Heart right ventricle (tissue), 16 donors: Measurements from ENCODE around the gene PIK3IP1. TPM values are rescaled to one million over a fixed set of nuclear protein-coding genes. Genes with fewer than 3 reads are reported as not detected.

Experiments
- ATAC-seq, 8 donors: fragments of 200-7000 bp; cut with Tn5 transposase; one replicate each; pipeline ENCODE4 v1.9.1; 2020; ENCODE audit warnings: mild to moderate bottlenecking in 8 of 8, moderate library complexity in 8 of 8, moderate number of reproducible peaks in 1 of 8
- DNase-seq, 2 donors: peaks; one replicate each; pipeline ENCODE4 v3.0.0-alpha.2; 2020
- H3K27ac ChIP-seq, 10 donors: fragments of 200-600 bp; sonication (generic) in 2 of 10; one replicate each; pipeline versions ENCODE4 v1.5.0 to v1.8.0; 2020 to 2022; ENCODE audit warnings: mild to moderate bottlenecking in 3 of 10
- H3K27me3 ChIP-seq, 7 donors: fragments of 200-600 bp; one replicate each; pipeline ENCODE4 v1.8.0; 2021 to 2022; ENCODE audit warnings: mild to moderate bottlenecking in 2 of 7
- H3K36me3 ChIP-seq, 9 donors: fragments of 200-600 bp; sonication (generic) in 1 of 9; one replicate each; pipeline versions ENCODE4 v1.5.0 to v1.8.0; 2020 to 2022; ENCODE audit warnings: mild to moderate bottlenecking in 2 of 9
- H3K4me1 ChIP-seq, 9 donors: fragments of 200-600 bp; sonication (generic) in 1 of 9; one replicate each; pipeline versions ENCODE4 v1.5.0 to v1.8.0; 2020 to 2022; ENCODE audit warnings: mild to moderate bottlenecking in 4 of 9
- H3K4me3 ChIP-seq, 10 donors: fragments of 200-600 bp; sonication (generic) in 2 of 10; one replicate each; pipeline versions ENCODE4 v1.5.0 to v1.8.0; 2020 to 2022; ENCODE audit warnings: mild to moderate bottlenecking in 7 of 10, moderate library complexity in 2 of 10
- H3K9me3 ChIP-seq, 11 donors: fragments of 200-600 bp in 10 of 11; sonication (generic) in 2 of 11; one replicate each; pipeline versions ENCODE4 v1.5.0 to v1.8.0; 2013 to 2022; ENCODE audit warnings: mild to moderate bottlenecking in 2 of 11, control low read depth in 1 of 11, moderate library complexity in 1 of 11
- CTCF ChIP-seq, 9 donors: fragments of 200-600 bp; sonication (generic) in 2 of 9; IDR thresholded peaks; one replicate each; pipeline versions ENCODE4 v1.5.0 to v1.8.0; 2021 to 2022; ENCODE audit warnings: antibody characterized with exemption in 9 of 9, mild to moderate bottlenecking in 5 of 9, moderate library complexity in 1 of 9
- WGBS, 2 donors: extraction: QIAGEN DNeasy Blood & Tissue Kit; methylation state at CpG; one replicate each; pipeline ENCODE4 v1.1.7; 2013; ENCODE audit warnings: inconsistent platforms in 1 of 2; 5-methylcytosine and 5-hydroxymethylcytosine counted together
- intact Hi-C, 10 donors: fragments of 100-400 bp; cut with DNase I; formaldehyde crosslinking; loops; one replicate each; pipeline versions ENCODE4 v1.11.1 to v1.14.2; 2022
- polyA plus RNA-seq, 2 donors: library from polyadenylated mRNA; stranded (reverse); fragments of 200-250 nt; gene quantifications; one replicate each; pipeline ENCODE4 v1.2.3, GENCODE V29; 2013
- total RNA-seq, 10 donors: library from RNA; stranded (reverse); fragmentation: NEBNext Ultra II Directional in 3 of 10; extraction: Animal tissue kit (Norgen Biotek cat#: 25700) in 3 of 10; gene quantifications; one replicate each; pipeline versions ENCODE4 v1.2.1 to v1.2.4, GENCODE V29; 2021 to 2023
- donor health status: Arrhythmogenic right ventricular cardiomyopathy.
- donor health status: ischemic (EF 13 %, LVEDD 7.1; RV severe dilation, severe dysfunction).
- donor health status: healthy with polysubstance abuse.
- donor health status: DM: no; HTN: yes; CAD: no.
- donor health status: DM: no; HTN: no; CAD: no.
- donor health status: ischemic (EF 25% LVEDD 6.9; RV normal size, moderate dysfunction).
- donor health status: ischemic (EF 25% LVEDD 5.7; RV mildly dilated, moderate dysfunction).
- donor health status: healthy.
- donor health status: DM: yes; HTN: yes; CAD: no.
- donor health status: Ischemic cardiomyopathy.
- donor health status: ischemic (EF 35%, LVEDD 5.7; RV mildly dilated, moderate dysfunction).
- donor health status: nonischemic (EF 11% LVEDD 7.7; RV severe dilation, severe dysfunction).
- donor health status: DM: yes; HTN: yes; CAD: no.
- donor health status: PGD.
- donor health status: ischemic (EF 29% LVEDD 5.4; RV normal size, mild dysfunction).
- donor health status: nonischemic (EF 23%, LVEDD 6.1; RV moderate dilation, normal function).

The PIK3IP1 gene
- total and polyA plus RNA-seq, 12 donors: 3.6 to 28.6 (median 12.9) TPM

GRCh38 chr22:31329029-31329428 is 36.7 kb upstream of the PIK3IP1 start:
- 86 to 89% methylated on average over 4 of the region's 4 CpGs for WGBS, 2 donors
- Histone ChIP-seq H3K4me3 (no peak overlapping the region), H3K27ac (no peak overlapping the region), H3K36me3 (peaks cover 0 to 100% (median 49%) of the 10 kb centered on the region in 9 donors), H3K27me3 (no peaks in the 10 kb centered on the region), H3K9me3 (no peaks in the 10 kb centered on the region), H3K4me1 (peaks cover 0 to 6% (median 0%) of the 10 kb centered on the region in 9 donors)
- no peak for DNase-seq
- intact Hi-C loops: no loop called here
- ATAC-seq: no peak
- TF ChIP-seq CTCF (IDR thresholded peaks at IDR 0.05): no peak

- no peak for TF ChIP-seq CTCF (IDR thresholded peaks at IDR 0.05)
- H3K27me3 ChIP-seq: no peaks in the 10 kb centered on the region
- 94% methylated on average over 12 to 13 of the region's 13 CpGs for WGBS, 2 donors
- ATAC-seq (no peak), DNase-seq (no peak)
- no peak overlapping the region for H3K27ac ChIP-seq
- peaks cover 0 to 1% (median 0%) of the 10 kb centered on the region in 9 donors for H3K4me1 ChIP-seq
- H3K4me3 ChIP-seq: no peak overlapping the region
- intact Hi-C loops: no loop called here
- no peaks in the 10 kb centered on the region for H3K9me3 ChIP-seq
- H3K36me3 ChIP-seq: peaks cover 0 to 97% (median 49%) of the 10 kb centered on the region in 9 donors
Measured at GRCh38 chr22:31328544-31328960, 36.3 kb upstream of the PIK3IP1 start.

- no peaks in the 10 kb centered on the region for H3K27me3 ChIP-seq
- no peaks in the 10 kb centered on the region for H3K4me1 ChIP-seq
- no peak overlapping the region for H3K27ac ChIP-seq
- no peaks in the 10 kb centered on the region for H3K9me3 ChIP-seq
- TF ChIP-seq CTCF (IDR thresholded peaks at IDR 0.05): no peak
- no peak overlapping the region for H3K4me3 ChIP-seq
- DNase-seq (no peak), ATAC-seq (peak in 6 of 8 donors; percentile 29 to 76 (median 36))
- 87 to 88% methylated on average over 9 of the region's 9 CpGs for WGBS, 2 donors
- intact Hi-C loops: no loop called here
- peaks cover 0 to 97% (median 47%) of the 10 kb centered on the region in 9 donors for H3K36me3 ChIP-seq
Measured at GRCh38 chr22:31327806-31328543, 35.7 kb upstream of the PIK3IP1 start.

GRCh38 chr22:31326877-31327276 is 34.6 kb upstream of the PIK3IP1 start:
- TF ChIP-seq CTCF (IDR thresholded peaks at IDR 0.05): no peak
- Histone ChIP-seq H3K36me3 (peaks cover 0 to 88% (median 36%) of the 10 kb centered on the region in 9 donors), H3K27me3 (no peaks in the 10 kb centered on the region), H3K4me1 (no peaks in the 10 kb centered on the region), H3K4me3 (no peak overlapping the region), H3K9me3 (no peaks in the 10 kb centered on the region), H3K27ac (no peak overlapping the region)
- DNase-seq: no peak
- WGBS, 2 donors: 94 to 95% methylated on average over 9 of the region's 9 CpGs
- intact Hi-C loops: no loop called here
- ATAC-seq: no peak
